ENCODE measurements around the gene DUOXA2.
"Not testable (repeated sequence)": the region's sequence is repeated elsewhere in the genome, so short reads cannot be mapped to it uniquely, and the experiment has no call there.

Gene DUOXA2

GRCh38 chr15:45133561-45133920 lies 19.4 kb downstream of the DUOXA2 start:
- no peaks in the 10 kb centered on the region for H3K9me3 ChIP-seq (ENCODE audit: insufficient read depth, low read length)
- no peaks in the 10 kb centered on the region for H3K79me2 ChIP-seq (ENCODE audit: low read length)
- H3K9ac ChIP-seq (ENCODE audit: low read length), result no peak overlapping the region
- H3K4me3 ChIP-seq (ENCODE audit: low read length), result no peak overlapping the region
- H3K4me2 ChIP-seq (ENCODE audit: low read length), result no peak overlapping the region
- no peak for TF ChIP-seq EZH2phosphoT487 (IDR thresholded peaks at IDR 0.05; ENCODE audit: low read depth)
- H4K20me1 ChIP-seq (ENCODE audit: insufficient read depth, low read length), result no peaks in the 10 kb centered on the region
- H3K27me3 ChIP-seq (ENCODE audit: low read depth, low read length), result no peaks in the 10 kb centered on the region
- H2AFZ ChIP-seq (ENCODE audit: low read depth, low read length), result no peak overlapping the region
- no peaks in the 10 kb centered on the region for H3K4me1 ChIP-seq (ENCODE audit: low read length)
- no peaks in the 10 kb centered on the region for H3K36me3 ChIP-seq (replicated peaks; ENCODE audit: low read depth, low read length)
- H3K27ac ChIP-seq (ENCODE audit: low read length), result no peak overlapping the region

- H3K4me3 ChIP-seq (ENCODE audit: low read length), result no peak overlapping the region
- H3K9ac ChIP-seq (ENCODE audit: low read length), result no peak overlapping the region
- H3K36me3 ChIP-seq (replicated peaks; ENCODE audit: low read depth, low read length), result no peaks in the 10 kb centered on the region
- TF ChIP-seq, protein P1, sequence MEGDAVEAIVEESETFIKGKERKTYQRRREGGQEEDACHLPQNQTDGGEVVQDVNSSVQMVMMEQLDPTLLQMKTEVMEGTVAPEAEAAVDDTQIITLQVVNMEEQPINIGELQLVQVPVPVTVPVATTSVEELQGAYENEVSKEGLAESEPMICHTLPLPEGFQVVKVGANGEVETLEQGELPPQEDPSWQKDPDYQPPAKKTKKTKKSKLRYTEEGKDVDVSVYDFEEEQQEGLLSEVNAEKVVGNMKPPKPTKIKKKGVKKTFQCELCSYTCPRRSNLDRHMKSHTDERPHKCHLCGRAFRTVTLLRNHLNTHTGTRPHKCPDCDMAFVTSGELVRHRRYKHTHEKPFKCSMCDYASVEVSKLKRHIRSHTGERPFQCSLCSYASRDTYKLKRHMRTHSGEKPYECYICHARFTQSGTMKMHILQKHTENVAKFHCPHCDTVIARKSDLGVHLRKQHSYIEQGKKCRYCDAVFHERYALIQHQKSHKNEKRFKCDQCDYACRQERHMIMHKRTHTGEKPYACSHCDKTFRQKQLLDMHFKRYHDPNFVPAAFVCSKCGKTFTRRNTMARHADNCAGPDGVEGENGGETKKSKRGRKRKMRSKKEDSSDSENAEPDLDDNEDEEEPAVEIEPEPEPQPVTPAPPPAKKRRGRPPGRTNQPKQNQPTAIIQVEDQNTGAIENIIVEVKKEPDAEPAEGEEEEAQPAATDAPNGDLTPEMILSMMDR (IDR thresholded peaks at IDR 0.05; ENCODE audit: low read depth, low read length), result no peak
- TF ChIP-seq EZH2phosphoT487 (IDR thresholded peaks at IDR 0.05; ENCODE audit: low read depth), result no peak
- no peaks in the 10 kb centered on the region for H3K27me3 ChIP-seq (ENCODE audit: low read depth, low read length)
- H3K9me3 ChIP-seq (ENCODE audit: insufficient read depth, low read length), result no peaks in the 10 kb centered on the region
- no peak overlapping the region for H3K27ac ChIP-seq (ENCODE audit: low read length)
- H3K79me2 ChIP-seq (ENCODE audit: low read length), result no peaks in the 10 kb centered on the region
- no peaks in the 10 kb centered on the region for H3K4me1 ChIP-seq (ENCODE audit: low read length)
- H3K4me2 ChIP-seq (ENCODE audit: low read length), result no peak overlapping the region
- H4K20me1 ChIP-seq (ENCODE audit: insufficient read depth, low read length), result no peaks in the 10 kb centered on the region
- H2AFZ ChIP-seq (ENCODE audit: low read depth, low read length), result no peak overlapping the region
These were observed 19.9 kb downstream of the DUOXA2 start for GRCh38 chr15:45134046-45134445.

GRCh38 chr15:45134682-45135604 lies 20.8 kb downstream of the DUOXA2 start:
- Histone ChIP-seq H3K9me3 (ENCODE audit: insufficient read depth, low read length) (no peaks in the 10 kb centered on the region), H3K27me3 (ENCODE audit: low read depth, low read length) (no peaks in the 10 kb centered on the region), H3K4me2 (ENCODE audit: low read length) (no peak overlapping the region), H3K9ac (ENCODE audit: low read length) (no peak overlapping the region), H2AFZ (ENCODE audit: low read depth, low read length) (no peak overlapping the region), H3K4me1 (ENCODE audit: low read length) (no peaks in the 10 kb centered on the region), H3K36me3 (replicated peaks; ENCODE audit: low read depth, low read length) (no peaks in the 10 kb centered on the region), H3K79me2 (ENCODE audit: low read length) (no peaks in the 10 kb centered on the region), H3K4me3 (ENCODE audit: low read length) (no peak overlapping the region), H4K20me1 (ENCODE audit: insufficient read depth, low read length) (no peaks in the 10 kb centered on the region), H3K27ac (ENCODE audit: low read length) (no peak overlapping the region)
- TF ChIP-seq, protein P1 (IDR thresholded peaks at IDR 0.05; ENCODE audit: low read depth, low read length), result no peak
- TF ChIP-seq EZH2phosphoT487 (IDR thresholded peaks at IDR 0.05; ENCODE audit: low read depth), result no peak

DNA sequence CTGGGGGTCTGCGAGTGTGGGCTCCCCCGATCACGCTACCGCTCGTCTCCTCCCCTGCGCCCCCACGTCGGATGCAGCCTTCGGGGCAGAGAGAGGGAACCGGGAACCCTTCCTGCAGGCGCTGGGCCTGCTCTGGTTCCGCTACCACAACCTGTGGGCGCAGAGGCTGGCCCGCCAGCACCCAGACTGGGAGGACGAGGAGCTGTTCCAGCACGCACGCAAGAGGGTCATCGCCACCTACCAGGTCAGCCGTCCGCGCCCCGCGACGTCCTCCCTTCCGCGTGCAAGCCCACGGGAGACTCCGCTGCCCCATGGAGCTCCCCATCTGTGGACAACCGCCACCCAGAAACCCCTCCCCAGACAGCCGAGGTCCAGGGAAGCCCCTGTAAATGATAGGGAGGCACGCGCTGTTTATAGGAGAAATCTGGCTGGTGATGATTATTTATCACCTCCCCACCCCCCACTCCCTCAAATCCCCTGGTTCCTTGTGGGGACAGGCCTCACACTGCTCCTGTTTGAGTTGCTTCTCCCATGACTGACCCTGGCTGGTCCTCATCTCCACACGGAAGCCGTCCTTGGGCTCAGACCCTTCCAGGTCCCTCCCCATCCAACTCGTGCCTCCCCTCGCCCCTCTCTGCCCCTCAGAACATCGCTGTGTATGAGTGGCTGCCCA lies 21.7 kb downstream of the DUOXA2 start:
- H2AFZ ChIP-seq (ENCODE audit: low read depth, low read length); H3K36me3 ChIP-seq (replicated peaks; ENCODE audit: low read depth, low read length); H3K4me3 ChIP-seq (ENCODE audit: low read length); H3K4me2 ChIP-seq (ENCODE audit: low read length); H3K9ac ChIP-seq (ENCODE audit: low read length); H3K9me3 ChIP-seq (ENCODE audit: insufficient read depth, low read length); H3K4me1 ChIP-seq (ENCODE audit: low read length); H3K79me2 ChIP-seq (ENCODE audit: low read length); H3K27me3 ChIP-seq (ENCODE audit: low read depth, low read length); H4K20me1 ChIP-seq (ENCODE audit: insufficient read depth, low read length); H3K27ac ChIP-seq (ENCODE audit: low read length): not testable (repeated sequence)

DNA sequence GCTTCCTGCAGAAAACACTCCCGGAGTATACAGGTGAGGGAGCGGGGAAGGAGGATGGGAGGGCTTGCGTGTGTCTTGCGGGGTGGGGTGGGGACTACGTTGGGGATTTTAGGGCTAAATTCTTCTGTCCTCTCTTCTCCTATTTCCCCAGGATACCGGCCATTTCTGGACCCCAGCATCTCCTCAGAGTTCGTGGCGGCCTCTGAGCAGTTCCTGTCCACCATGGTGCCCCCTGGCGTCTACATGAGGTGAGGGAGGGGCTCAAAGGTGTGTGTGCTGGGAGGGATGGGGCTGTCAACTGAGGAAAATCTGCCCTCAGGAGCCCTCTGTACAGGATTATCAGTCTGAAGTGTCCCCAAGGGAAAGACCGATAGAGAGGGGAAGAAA lies 22.2 kb downstream of the DUOXA2 start:
- H3K4me3 ChIP-seq (ENCODE audit: low read length), result no peak overlapping the region
- H3K27me3 ChIP-seq (ENCODE audit: low read depth, low read length), result no peaks in the 10 kb centered on the region
- no peaks in the 10 kb centered on the region for H3K36me3 ChIP-seq (replicated peaks; ENCODE audit: low read depth, low read length)
- H3K79me2 ChIP-seq (ENCODE audit: low read length), result no peaks in the 10 kb centered on the region
- no peak overlapping the region for H2AFZ ChIP-seq (ENCODE audit: low read depth, low read length)
- no peaks in the 10 kb centered on the region for H3K4me1 ChIP-seq (ENCODE audit: low read length)
- no peaks in the 10 kb centered on the region for H3K9me3 ChIP-seq (ENCODE audit: insufficient read depth, low read length)
- no peak overlapping the region for H3K4me2 ChIP-seq (ENCODE audit: low read length)
- no peaks in the 10 kb centered on the region for H4K20me1 ChIP-seq (ENCODE audit: insufficient read depth, low read length)
- no peak overlapping the region for H3K9ac ChIP-seq (ENCODE audit: low read length)
- TF ChIP-seq EZH2phosphoT487 (IDR thresholded peaks at IDR 0.05; ENCODE audit: low read depth), result no peak
- TF ChIP-seq, protein P1 (IDR thresholded peaks at IDR 0.05; ENCODE audit: low read depth, low read length), result peak; percentile 14; the same call in 1 of the 2 replicates
- H3K27ac ChIP-seq (ENCODE audit: low read length), result no peak overlapping the region

Measured in OCI-LY3 (cell line).